ENCODE measurements around the gene CMTM7. TPM values are rescaled to one million over a fixed set of nuclear protein-coding genes. Genes with fewer than 3 reads are reported as not detected.
"Not testable (repeated sequence)": the region's sequence is repeated elsewhere in the genome, so short reads cannot be mapped to it uniquely, and the experiment has no call there.

The CMTM7 gene
- total and polyA plus RNA-seq, 10 of the 15 experiments (the other 5 are each of a cell fraction or from before 2014, with no cell fraction given) = 3.7 to 36.4 (median 14.7) TPM

- FAIRE-seq; H3K4me1 ChIP-seq (ENCODE audit: control insufficient read depth, insufficient read depth, low read length); H2AFZ ChIP-seq (ENCODE audit: control insufficient read depth, low read depth, low read length); H3K9me3 ChIP-seq (replicated peaks; ENCODE audit: control insufficient read depth, insufficient read depth, low read length); in situ Hi-C loops (cut with MboI); intact Hi-C loops (cut with micrococcal nuclease; ENCODE audit: unreplicated experiment); DNase-seq (ENCODE audit: low read depth, low spot score); ATAC-seq; H3K4me3 ChIP-seq; H3K4me2 ChIP-seq (ENCODE audit: control insufficient read depth, insufficient read depth); H3K36me3 ChIP-seq (ENCODE audit: control insufficient read depth in 2 of 2, insufficient read depth in 2 of 2, low read length in 1 of 2); H3K27ac ChIP-seq (ENCODE audit: control insufficient read depth, insufficient read depth); H4K20me1 ChIP-seq (ENCODE audit: control insufficient read depth, insufficient read depth); H3K9ac ChIP-seq (ENCODE audit: control insufficient read depth, insufficient read depth, low read length); BruUV-seq (replicated peaks); H3K79me2 ChIP-seq (ENCODE audit: control insufficient read depth, insufficient read depth, low read length); H3K27me3 ChIP-seq (replicated peaks in 1 of 2; ENCODE audit: control insufficient read depth in 2 of 2, insufficient read depth in 2 of 2, low read length in 1 of 2): not testable (repeated sequence)
- ChIA-PET RAD21 (ENCODE audit: unreplicated experiment) (interaction anchor here (0.6 to 1.9 kb wide), 2 partner anchors 15 to 474 kb away, joined by 3 to 5 read pairs; no protein-coding TSS in a partner anchor), POLR2A (interaction anchor here (0.6 to 1.1 kb wide), 2 partner anchors 14 to 111 kb away, joined by 3 read pairs; no protein-coding TSS in a partner anchor), CTCF (interaction anchor here (1.2 to 3.4 kb wide), 4 partner anchors 14 to 184 kb away, joined by 3 to 49 read pairs (median 4); no protein-coding TSS in a partner anchor), SMC1A (ENCODE audit: uncharacterized antibody, unreplicated experiment) (interaction anchor here (1.1 to 1.8 kb wide), 3 partner anchors 11 to 104 kb away, joined by 3 to 21 read pairs (median 5); no protein-coding TSS in a partner anchor)
- 81% methylated on average over 2 of the region's 2 CpGs for WGBS (ENCODE audit: insufficient coverage, insufficient replicate concordance, low lambda C conversion rate, missing lambda C conversion rate)
Measured at GRCh38 chr3:32389577-32389976, 2.1 kb upstream of the CMTM7 start.

GRCh38 chr3:32392536-32393302 is 1.1 kb downstream of the CMTM7 start:
- Histone ChIP-seq H3K9ac (ENCODE audit: control insufficient read depth, insufficient read depth, low read length) (no peak overlapping the region), H2AFZ (ENCODE audit: control insufficient read depth, low read depth, low read length) (peak overlapping the region; percentile 28), H3K4me1 (ENCODE audit: control insufficient read depth, insufficient read depth, low read length) (peaks cover 4% of the 10 kb centered on the region), H3K4me3 (peak overlapping the region; percentile 68), H3K27ac (ENCODE audit: control insufficient read depth, insufficient read depth) (no peak overlapping the region), H3K4me2 (ENCODE audit: control insufficient read depth, insufficient read depth) (peak overlapping the region; percentile 86), H4K20me1 (ENCODE audit: control insufficient read depth, insufficient read depth) (no peaks in the 10 kb centered on the region), H3K9me3 (replicated peaks; ENCODE audit: control insufficient read depth, insufficient read depth, low read length) (no peaks in the 10 kb centered on the region), H3K36me3 (ENCODE audit: control insufficient read depth in 2 of 2, insufficient read depth in 2 of 2, low read length in 1 of 2) (no peaks in the 10 kb centered on the region), H3K27me3 (replicated peaks in 1 of 2; ENCODE audit: control insufficient read depth in 2 of 2, insufficient read depth in 2 of 2, low read length in 1 of 2) (peaks cover 0 to 4% of the 10 kb centered on the region in 2 experiments; a peak in 1 of 4 replicates), H3K79me2 (ENCODE audit: control insufficient read depth, insufficient read depth, low read length) (no peaks in the 10 kb centered on the region)
- RAD21 ChIA-PET (ENCODE audit: unreplicated experiment) = interaction anchor here (1.0 to 8.9 kb wide), 5 partner anchors 18 to 109 kb away, joined by 3 to 57 read pairs (median 7); no protein-coding TSS in a partner anchor
- 7% methylated on average over 18 of the region's 18 CpGs for WGBS (ENCODE audit: insufficient coverage, insufficient replicate concordance, low lambda C conversion rate, missing lambda C conversion rate)
- SMC1A ChIA-PET (ENCODE audit: uncharacterized antibody, unreplicated experiment) = interaction anchor here (1.2 to 1.6 kb wide), 3 partner anchors 8 to 18 kb away, joined by 4 to 6 read pairs (median 6); no protein-coding TSS in a partner anchor
- no peak for DNase-seq (ENCODE audit: low read depth, low spot score)
- no peak for FAIRE-seq
- POLR2A ChIA-PET = no interaction called here
- in situ Hi-C loops (cut with MboI) = no loop called here
- TSS peak; percentile 53 for BruUV-seq (replicated peaks)
- intact Hi-C loops (cut with micrococcal nuclease; ENCODE audit: unreplicated experiment) = loop anchor here (2.0 to 5.0 kb wide), 2 partner anchors 46 to 75 kb away; no protein-coding TSS in a partner anchor
- CTCF ChIA-PET = interaction anchor here (1.4 to 6.1 kb wide), 3 partner anchors 16 to 65 kb away, joined by 3 to 102 read pairs (median 49); no protein-coding TSS in a partner anchor
- peak; percentile 45 for ATAC-seq
- TF ChIP-seq RBBP5 (conservative IDR thresholded peaks at IDR 0.05) (no peak), HCFC1 (IDR thresholded peaks at IDR 0.05; ENCODE audit: low read length) (no peak), RELB (IDR thresholded peaks at IDR 0.05; ENCODE audit: low read depth) (0 out of 2 replicates have a peak, but pooled peaks have one; percentile 33), ZNF384 (IDR thresholded peaks at IDR 0.05; ENCODE audit: borderline replicate concordance, low read depth, low read length) (no peak), MTA2 (IDR thresholded peaks at IDR 0.05; ENCODE audit: low read depth) (0 out of 2 replicates have a peak, but pooled peaks have one; percentile 30), SUZ12 (IDR thresholded peaks at IDR 0.05; ENCODE audit: unreplicated experiment) (no peak), LARP7 (IDR thresholded peaks at IDR 0.05) (0 out of 2 replicates have a peak, but pooled peaks have one; percentile 6), HDGF (IDR thresholded peaks at IDR 0.05) (0 out of 2 replicates have a peak, but pooled peaks have one; percentile 6), ETV6 (conservative IDR thresholded peaks at IDR 0.05 in 1 of 2, IDR thresholded peaks at IDR 0.05 in 1 of 2; ENCODE audit: borderline replicate concordance in 1 of 2, low read depth in 1 of 2) (no peak), NKRF (conservative IDR thresholded peaks at IDR 0.05) (peak; percentile 16; the same call in 1 of the 2 replicates), IKZF2 (IDR thresholded peaks at IDR 0.05) (0 out of 4 replicates have a peak, but pooled peaks have one; percentile 9 to 11)
